CD1c-positive myeloid dendritic cell (primary cell): Measurements from ENCODE around the gene DCAF4.

Experiments
- DNase-seq: peaks from one replicate; pipeline ENCODE4 v3.0.0-alpha.2; 2016; ENCODE audit errors: extremely low spot score

The DCAF4 gene, protein sequence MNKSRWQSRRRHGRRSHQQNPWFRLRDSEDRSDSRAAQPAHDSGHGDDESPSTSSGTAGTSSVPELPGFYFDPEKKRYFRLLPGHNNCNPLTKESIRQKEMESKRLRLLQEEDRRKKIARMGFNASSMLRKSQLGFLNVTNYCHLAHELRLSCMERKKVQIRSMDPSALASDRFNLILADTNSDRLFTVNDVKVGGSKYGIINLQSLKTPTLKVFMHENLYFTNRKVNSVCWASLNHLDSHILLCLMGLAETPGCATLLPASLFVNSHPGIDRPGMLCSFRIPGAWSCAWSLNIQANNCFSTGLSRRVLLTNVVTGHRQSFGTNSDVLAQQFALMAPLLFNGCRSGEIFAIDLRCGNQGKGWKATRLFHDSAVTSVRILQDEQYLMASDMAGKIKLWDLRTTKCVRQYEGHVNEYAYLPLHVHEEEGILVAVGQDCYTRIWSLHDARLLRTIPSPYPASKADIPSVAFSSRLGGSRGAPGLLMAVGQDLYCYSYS

DNA sequence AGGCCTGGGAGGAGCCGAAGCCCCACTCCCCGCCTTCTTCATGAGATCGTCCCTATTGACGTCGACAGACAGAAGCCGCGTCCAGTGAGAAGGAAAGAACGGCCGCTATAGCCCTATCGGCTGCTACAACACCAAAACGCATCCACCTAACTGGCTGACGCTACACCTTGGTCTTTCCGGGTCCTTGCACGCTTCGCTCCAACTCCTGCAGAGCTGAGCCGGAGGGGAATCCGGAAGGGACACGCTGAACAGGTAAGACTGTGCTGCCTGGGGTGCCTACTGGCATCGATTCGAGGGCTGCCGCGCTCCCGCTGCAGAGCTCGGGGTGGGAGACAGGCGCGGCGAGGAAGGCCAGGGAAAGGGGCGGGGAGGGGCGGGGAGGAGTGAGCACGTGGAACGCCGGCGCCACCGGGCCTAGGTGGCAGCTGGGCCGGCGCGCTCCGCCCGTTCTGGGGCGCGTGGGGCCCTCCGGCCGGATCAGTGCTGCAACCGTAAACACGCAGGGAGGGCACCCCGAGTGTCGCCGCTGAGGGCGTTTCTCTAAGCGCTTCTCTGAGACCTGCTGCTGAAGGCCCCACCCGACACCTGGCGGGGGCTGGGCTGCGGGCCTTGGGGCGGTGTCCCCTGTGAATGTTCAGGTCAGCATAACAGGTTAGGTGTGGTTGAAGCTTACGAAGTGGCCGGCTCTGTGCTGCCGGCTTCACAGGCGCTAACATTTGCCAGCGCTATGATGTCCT, at the start of gene DCAF4:
TSS of gene DCAF4 (plus strand) at position 173 of the 737 bp plus-strand sequence. CDS start 11,515 bp downstream, outside the sequence.
- DNase-seq, result peak; percentile 96

DNA sequence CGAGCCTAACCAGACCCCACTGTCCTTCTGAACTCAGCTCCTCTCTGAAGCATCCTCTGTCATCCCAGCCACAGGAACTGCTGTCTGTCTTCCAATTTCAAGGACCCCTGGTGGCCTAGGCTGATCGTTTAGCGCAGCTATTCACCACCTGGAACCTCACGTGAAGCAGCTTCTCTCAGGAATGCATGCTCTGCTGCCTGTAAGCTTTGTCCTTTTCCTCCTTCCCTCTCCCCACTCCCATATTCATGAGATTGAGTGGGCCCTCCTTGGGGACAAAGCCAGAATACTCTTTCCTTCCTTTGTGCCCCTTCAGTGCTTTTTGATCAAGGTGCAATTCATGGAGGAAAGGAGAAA, 49.6 kb upstream of the DCAF4 start:
- DNase-seq, result no peak

DNA sequence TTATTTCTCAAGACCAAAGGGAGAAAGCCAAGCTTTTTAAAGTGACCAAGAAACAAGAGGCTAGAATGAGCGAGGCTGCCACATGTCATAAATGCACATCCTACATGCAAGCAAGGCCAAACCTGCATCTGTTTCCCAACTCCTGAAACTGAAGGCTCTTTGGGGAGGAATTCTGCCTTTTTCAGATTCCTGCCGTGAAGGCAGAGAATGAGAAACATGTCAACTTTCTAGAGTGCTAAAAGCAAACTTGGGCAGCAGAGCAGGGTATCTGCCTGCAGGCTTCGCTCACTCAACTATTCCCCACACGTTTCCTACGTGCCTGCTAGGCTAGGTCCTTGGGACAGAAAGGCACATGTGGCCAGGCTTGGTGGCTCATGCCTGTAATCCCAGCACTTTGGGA, 47.5 kb upstream of the DCAF4 start:
- DNase-seq, result no peak

DNA sequence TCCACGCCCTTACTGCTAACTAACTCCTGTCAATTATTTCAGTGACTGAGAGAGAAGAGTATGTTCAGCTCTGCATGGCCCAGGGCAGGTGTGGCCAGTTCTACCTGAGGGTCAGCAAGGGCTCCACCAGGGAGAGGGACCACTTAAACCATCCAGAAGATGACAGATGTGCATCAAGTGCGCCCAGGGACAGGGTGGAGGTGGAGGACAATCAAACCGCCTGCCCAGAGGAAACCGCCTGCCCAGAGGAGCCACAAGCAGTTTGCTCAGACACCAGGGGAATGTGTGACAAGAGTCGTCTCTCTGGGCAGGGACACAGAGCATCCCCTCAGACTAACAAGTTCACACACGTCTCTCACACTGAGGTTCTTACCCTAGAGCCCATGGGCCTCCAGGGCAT, 46.8 kb upstream of the DCAF4 start:
- DNase-seq, result no peak

DNA sequence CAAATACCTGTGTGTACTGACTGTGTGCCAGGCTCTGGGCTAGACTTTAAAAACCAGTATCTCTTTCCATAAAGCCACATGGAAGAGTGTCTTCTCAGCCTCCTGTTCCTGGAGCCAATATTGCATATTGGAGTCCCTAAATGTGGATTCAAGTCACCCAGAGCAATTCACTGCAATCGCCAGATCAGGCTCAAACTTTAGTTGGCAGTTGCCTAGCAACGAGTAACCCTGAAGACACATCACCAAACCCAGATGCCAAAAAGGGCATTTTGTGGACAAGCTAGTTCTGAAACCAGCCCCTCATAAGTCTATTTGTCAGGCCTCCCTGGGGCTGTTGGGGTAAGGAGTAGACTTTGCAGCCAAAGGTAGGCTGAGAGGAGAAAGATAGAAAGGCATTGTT, 46.1 kb upstream of the DCAF4 start:
- DNase-seq, result no peak

DNA sequence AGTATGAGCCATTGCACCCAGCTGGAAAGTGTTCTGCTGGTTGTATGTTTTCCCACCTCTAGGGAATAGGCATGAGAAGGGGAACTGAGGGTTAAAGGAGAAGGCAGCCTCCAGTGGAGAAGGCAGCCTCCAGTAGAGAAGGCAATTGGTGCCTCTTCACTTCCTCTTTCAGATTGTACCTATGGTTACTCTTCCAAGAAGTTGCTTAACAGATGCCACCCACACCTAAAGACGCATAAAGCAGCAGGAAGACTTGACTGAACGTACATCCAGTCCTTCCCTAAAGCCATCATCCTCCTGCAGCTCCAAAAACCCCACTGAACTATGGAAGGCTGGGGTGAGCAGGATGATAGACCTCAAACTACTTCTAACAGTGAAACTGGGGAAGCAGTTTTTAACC, 45.4 kb upstream of the DCAF4 start:
- peak; percentile 76 for DNase-seq

DNA sequence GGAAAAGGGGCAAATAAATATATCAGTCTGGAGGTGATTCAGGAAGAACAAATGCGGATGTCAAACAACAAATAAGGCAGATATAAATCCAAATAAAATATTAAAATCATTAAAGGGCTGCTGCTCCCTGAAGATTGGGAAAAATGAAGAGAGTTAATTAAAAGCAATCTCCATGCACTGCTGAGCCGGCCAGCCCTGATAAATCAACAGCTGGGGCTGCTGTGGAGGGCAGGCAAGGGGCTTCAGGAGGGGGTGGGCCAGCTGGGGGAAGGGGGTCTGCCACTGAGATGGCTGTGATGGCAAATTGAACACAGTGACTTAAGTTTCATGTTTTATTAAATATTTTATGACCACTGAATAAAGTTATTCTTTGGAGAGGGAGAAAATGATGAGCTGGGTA, 44.7 kb upstream of the DCAF4 start:
- no peak for DNase-seq

DNA sequence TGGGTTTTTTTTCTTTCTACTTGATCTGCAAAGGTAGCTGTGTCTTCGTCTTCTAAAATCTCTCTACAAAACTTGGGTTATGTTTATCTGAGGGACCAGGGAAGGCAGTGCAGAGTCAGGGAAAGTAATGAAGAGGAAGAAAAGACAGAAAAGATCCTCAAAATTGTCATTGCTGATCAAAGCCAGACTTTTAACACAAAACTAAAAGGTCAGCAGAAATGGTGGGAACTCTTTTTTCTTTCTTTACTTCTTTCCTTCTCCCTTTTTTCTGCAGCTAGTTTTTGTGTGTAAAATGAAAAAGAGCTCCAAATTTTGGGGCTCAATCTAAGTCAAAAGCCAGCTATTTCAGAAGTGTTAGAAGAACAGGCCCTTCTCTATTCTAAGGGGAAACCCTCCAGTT, 44.2 kb upstream of the DCAF4 start:
- DNase-seq, result no peak

DNA sequence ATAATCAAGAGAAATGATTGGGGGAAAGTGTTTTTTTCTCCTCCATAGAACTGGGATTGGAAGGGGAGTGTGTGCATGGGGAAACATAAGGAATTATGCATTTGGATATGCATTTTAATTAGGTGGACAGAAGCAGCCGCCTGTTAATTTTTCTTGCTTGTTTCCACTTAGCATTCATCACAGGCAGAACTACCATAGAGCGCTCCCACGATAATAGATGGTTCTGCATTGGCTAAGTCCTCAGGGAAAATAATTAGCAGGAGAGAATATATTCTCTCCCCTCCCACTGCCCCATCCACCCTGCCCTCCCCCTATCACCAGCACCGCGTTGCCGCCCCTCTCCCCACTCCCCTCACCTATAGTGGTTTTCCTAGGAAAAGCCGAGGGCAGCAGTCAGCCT, 43.8 kb upstream of the DCAF4 start:
- DNase-seq, result no peak

DNA sequence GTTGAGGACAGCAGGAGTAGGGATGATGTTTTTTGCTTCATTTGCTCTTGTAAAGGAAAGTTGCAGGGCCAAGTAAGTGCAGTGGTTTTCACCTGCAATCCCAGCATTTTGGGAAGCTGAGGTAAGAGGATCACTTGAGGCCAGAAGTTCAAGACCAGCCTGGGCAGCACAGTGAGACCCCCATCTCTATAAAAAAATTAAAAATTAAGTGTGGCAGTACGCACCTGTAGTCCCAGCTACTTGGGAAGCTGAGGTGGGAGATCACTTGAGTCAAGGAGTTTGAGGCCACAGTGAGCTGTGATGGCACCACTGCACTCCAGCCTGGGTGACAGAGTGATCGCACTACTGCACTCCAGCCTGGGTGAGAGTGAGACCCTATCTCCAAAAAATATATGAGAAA, 43.2 kb upstream of the DCAF4 start:
- no peak for DNase-seq

DNA sequence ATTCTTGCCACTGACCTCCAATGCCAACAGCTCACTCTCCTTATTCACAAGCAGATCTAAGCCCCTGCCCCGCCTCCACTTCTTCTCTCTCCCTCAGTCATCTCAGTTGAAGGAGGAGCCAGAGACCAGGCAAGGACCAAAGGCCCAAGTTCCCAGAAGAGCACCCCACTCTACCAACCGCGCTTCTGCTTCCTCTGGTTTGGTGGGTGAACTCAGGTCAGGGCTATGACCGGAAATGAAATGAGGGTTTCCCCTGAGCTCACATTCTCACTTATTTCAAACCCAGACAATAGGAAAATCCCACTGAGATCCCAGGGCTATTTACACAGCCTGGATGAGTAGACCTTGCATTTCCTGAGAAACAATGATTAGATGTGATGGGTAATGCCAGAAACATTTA, 42.3 kb upstream of the DCAF4 start:
- no peak for DNase-seq

DNA sequence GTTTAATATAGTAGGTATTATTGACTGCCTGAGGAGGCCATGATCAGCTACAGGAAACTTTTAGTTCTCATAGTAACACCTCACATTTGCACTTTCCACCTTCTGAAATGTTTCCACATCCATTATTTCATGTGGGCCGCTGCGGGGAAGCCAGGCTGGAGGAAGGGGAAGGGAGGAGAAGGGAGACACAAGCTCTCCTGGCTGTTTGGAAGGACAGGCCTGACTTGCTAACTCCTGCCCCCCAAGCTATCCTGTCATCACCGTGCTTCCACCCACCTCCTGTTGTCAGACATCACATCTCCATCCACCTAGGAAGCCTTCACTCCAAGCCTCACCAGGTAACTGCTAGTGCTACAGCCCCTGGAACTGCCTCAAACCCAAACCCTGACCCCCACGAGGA, 41.9 kb upstream of the DCAF4 start:
- DNase-seq, result no peak

DNA sequence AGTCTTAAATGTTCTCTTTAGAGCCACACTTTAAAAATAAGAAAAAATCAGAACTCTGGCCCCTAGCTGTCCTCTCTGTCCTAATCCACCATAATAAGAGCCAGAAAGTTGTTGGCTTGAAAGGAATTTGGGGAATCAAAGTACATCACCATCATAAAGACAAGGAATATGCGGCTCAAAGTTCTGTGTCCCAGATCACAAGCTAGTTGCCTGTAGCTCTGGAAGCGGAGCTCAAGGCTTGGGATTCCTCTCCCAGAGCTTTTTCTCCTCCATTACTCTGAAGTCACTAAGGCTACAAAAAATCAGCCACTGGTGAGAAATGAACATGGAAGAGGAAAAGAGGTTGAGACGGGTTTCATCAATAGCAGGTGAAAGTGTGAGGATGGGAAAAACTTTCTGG, 38.8 kb upstream of the DCAF4 start:
- DNase-seq, result no peak

DNA sequence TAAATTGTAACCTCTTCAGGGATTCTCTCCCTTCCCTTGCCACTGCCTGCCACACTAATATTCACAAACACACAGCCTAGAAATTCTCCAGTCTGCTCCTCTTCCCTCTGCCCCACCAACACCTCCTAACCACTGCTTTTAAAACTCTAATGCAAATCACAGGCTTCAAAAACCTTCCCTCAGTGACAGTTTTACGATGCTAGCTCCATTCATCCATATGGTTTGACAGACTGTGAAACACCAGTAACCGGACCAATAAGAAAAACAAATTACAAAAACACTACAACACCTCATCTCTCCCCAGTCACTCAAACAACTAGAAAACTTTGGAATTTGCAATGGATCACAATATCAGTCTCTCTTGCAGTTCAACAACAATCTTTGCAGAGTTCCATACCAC, 38.1 kb upstream of the DCAF4 start:
- no peak for DNase-seq

DNA sequence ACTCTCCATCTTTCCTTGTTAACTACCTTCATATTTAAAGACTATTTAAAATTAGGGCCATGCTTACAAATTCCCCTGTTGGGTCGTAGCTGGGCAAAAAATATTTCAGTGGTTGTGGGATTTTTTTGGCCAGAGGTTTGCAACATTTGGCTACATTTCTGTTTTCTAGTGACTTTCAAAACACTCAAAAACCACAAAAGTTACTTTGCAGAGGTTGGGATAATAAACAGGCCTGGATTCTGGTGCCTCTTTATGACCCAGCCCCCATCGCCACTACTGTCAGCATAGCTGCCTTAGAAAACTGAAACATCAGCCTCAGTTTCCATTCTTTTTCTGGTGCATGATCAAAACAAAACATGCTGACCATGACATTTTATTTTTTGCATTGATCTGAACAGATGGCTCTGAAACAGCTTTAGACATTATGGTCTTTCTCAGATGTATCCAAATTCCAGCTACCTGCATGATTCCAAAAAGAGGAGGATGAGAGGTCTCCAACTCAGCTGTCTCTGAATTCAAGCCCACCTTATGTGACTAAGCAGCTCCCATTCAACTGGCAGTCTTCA, 37.5 kb upstream of the DCAF4 start:
- no peak for DNase-seq

DNA sequence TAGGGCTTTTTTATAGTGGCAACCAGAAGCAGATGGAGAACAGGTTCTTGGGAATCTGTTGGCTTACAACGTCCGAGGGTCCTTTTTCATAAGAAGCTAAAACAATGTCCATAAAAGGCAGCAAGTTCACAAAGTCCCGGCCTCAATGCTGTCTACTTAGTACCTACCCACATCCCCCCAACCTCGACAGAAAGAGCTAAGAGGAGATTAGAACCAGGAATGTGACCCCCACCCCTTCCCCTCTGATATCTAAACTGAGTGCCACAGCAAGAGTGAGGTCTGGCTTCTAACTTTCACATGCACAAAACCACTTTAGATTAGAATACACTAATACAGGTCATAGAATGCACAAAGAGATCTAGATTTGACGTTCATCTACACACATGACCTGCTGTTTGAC, 36.9 kb upstream of the DCAF4 start:
- DNase-seq, result no peak

DNA sequence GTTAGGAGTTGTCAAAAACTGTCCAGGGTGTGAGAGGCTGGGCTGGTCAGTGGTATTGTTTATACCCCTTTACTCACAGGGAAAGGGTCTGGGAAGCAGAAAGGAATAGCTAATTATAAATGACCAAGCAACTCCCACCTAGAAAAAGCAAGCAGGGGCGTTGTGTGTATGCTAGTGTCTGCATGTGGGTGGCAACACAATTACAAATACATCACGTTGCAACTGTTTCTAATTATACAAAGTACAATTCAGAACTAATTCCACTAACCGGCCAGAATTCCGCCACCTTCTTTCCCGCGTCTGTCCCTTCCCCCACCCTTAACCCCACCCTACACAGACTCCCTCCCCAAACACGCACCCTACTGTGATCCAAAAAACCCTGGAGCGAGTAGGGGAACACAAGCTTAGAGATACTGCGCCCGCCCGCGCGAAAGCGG, 34.6 kb upstream of the DCAF4 start:
- DNase-seq, result no peak

DNA sequence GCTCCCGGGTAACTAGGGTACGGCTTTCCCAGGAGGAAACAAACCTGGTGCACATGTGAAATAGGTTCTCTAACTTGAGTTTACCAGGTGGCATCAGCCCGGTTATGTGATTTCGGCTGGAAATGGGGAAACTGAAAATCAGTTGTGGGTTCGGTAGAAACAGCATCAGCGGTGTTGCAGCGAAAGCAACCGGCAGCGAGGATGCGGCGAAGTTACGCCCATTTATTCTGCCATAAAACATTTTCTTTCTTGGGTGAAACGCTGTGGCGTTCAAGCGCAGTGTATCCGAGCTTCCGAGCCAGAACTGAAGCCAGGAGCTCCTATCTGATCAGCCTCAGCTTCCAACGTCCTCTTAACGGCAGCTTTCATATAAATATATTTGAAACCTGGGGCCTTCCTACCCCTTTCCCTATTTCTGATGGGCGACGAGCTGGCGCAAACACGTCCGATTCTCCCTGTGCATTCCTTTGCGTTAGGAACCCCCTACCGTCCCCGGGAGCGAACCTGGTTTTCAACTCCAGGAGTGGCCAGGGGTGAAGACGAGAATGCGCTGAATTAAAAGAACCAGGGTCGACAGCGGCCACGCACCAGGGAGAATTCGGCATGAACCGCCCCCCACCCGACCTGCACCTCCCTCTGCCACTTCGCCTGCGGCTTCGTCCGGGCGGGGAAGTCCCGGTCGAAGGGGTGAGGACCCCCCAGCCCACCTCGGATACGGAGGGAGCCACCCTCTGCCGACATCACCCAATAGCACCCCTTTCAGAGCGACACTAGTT, 34.0 kb upstream of the DCAF4 start:
- DNase-seq, result peak; percentile 28

DNA sequence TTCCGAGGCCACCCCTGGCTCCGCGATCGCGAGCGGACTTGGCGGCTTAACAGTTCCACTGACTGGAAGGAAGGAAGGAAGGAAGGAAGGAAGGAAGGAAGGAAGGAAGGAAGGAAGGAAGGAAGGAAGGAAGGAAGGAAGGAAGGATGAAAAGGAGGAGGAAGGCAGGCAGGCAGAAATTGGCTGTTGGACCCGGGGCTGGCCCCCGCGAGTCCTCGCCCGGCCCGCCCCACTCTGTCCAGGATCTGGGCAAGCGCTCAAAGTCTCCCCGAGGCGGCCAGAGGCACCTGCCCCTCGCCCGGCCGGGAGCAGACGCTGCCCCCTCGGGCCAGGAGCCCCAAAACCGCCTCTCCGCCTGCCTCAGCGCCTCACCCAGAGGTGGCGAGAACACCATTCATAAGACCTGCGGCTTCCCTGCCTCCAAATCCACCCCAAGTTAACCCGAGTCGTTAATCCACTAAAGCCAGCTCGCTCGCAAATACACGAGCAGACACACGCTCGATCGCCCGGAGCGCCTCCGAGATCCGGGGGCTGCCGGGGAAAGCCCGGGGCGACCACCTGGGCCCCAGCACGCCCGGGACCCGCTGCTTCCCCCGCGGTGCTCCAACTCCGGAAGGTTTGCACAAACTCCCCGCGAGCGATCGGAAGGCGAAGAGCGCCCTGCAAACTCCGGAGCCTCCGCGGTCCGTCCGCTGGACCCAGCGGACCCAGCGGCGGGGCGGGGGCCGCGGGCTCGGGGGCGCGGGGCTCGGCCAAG, 33.2 kb upstream of the DCAF4 start:
- no peak for DNase-seq

DNA sequence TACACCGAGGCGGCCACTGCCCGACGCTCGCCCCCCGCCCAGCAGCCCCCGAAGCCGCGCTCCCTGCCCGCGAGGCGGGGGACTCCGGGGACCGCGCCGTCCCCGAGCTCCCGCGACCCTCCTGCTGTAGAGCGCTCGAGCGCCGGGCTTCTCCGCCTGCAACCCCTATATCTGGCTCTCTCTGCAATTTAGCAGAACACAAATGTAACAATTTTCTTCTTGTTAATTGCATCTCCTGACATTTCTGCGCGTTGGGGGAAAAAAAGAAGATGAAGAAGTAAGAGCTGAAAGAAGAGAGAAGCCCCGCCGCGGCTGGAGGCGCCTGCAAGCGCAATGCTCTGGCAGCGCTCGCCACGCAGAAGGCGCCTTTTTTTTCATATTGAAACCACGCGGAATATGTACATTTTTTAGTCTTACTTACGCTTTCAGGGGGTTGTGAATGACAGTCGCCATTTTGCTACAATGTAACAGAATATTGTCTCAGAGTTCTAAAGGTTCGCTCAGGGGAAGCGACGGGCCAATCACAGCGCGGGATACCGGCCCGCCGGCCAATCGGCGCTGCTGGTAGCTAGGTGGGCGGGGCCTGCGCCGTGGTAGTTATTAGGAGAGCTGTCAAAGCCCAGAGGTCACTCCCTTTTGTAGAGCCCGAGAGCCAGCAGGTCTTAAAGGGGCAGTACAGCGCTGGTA, 32.5 kb upstream of the DCAF4 start, which contains the start of gene DPF3:
TSS of gene DPF3 (minus strand) at position 466 of the 687 bp plus-strand sequence. CDS start at position 453, 13 bp downstream.
- peak; percentile 96 for DNase-seq

DNA sequence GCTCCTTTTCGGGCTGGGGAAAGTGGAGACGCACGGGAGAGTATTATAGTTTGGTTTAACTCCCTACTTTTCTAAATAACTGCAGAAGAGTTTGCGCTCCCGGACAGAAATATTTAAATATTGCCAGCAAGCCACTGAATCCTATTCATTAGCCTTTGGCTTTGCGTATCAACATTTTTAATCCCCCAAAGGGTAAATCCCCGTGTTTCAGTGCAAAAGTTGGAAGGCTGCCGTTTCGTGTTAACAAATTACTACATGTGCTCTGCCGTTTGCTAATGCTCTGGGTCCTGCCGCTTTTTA, 32.0 kb upstream of the DCAF4 start:
- DNase-seq, result no peak
